AG08396 (cell line): ENCODE measurements around the gene DDX20.
"Not testable (repeated sequence)": the region's sequence is repeated elsewhere in the genome, so short reads cannot be mapped to it uniquely, and the experiment has no call there.

Source experiments
- DNase-seq: peaks from one replicate; pipeline ENCODE4 v3.0.0; 2012; ENCODE audit warnings: low spot score, mixed read lengths

DDX20 gene

GRCh38 chr1:111789666-111790316, 34.1 kb downstream of the DDX20 start:
- DNase-seq: no peak

GRCh38 chr1:111791776-111792175, 36.1 kb downstream of the DDX20 start:
- DNase-seq: no peak

GRCh38 chr1:111792249-111792648, 36.5 kb downstream of the DDX20 start:
- DNase-seq: no peak

GRCh38 chr1:111793923-111794322, 38.2 kb downstream of the DDX20 start:
- DNase-seq: no peak

- DNase-seq: no peak
Measured at GRCh38 chr1:111795401-111795800, 39.7 kb downstream of the DDX20 start.

GRCh38 chr1:111798580-111798979, 42.9 kb downstream of the DDX20 start:
- DNase-seq: no peak

GRCh38 chr1:111799722-111800121, 44.0 kb downstream of the DDX20 start:
- DNase-seq: not testable (repeated sequence)

GRCh38 chr1:111801071-111801850, 45.6 kb downstream of the DDX20 start:
- DNase-seq: no peak

- no peak for DNase-seq
Measured at GRCh38 chr1:111802110-111802509, 46.4 kb downstream of the DDX20 start.

- no peak for DNase-seq
Measured at GRCh38 chr1:111802984-111803383, 47.3 kb downstream of the DDX20 start.

GRCh38 chr1:111803951-111804350, 48.2 kb downstream of the DDX20 start:
- no peak for DNase-seq

GRCh38 chr1:111804776-111805175, 49.1 kb downstream of the DDX20 start:
- DNase-seq: no peak

- DNase-seq: no peak
Measured at GRCh38 chr1:111805251-111805650, 49.5 kb downstream of the DDX20 start.

- no peak for DNase-seq
Measured at GRCh38 chr1:111811891-111812290, 56.2 kb downstream of the DDX20 start.

GRCh38 chr1:111812306-111812705, 56.6 kb downstream of the DDX20 start:
- DNase-seq: no peak

- DNase-seq: no peak
Measured at GRCh38 chr1:111813440-111814304, 58.0 kb downstream of the DDX20 start.

GRCh38 chr1:111814305-111814628, 58.6 kb downstream of the DDX20 start:
- no peak for DNase-seq

- DNase-seq: no peak
Measured at GRCh38 chr1:111814642-111815041, 58.9 kb downstream of the DDX20 start.
